BLaER1 (cell line): Measurements from ENCODE around the gene TRAPPC5.

Source experiments
- H3K27ac ChIP-seq: shearing (Covaris generic); formaldehyde crosslinking; 2 replicates; pipeline ENCODE4 v1.8.1; 2022
- H3K27me3 ChIP-seq: shearing (Covaris generic); formaldehyde crosslinking; 2 replicates; pipeline ENCODE4 v1.8.1; 2022
- H3K36me3 ChIP-seq: shearing (Covaris generic); formaldehyde crosslinking; 2 replicates; pipeline ENCODE4 v1.8.1; 2022
- H3K4me1 ChIP-seq: shearing (Covaris generic); formaldehyde crosslinking; 2 replicates; pipeline ENCODE4 v1.8.1; 2022
- H3K4me2 ChIP-seq: shearing (Covaris generic); formaldehyde crosslinking; 2 replicates; pipeline ENCODE4 v1.8.1; 2022
- H3K4me3 ChIP-seq: shearing (Covaris generic); formaldehyde crosslinking; 2 replicates; pipeline ENCODE4 v1.8.1; 2022
- H3K9ac ChIP-seq: shearing (Covaris generic); formaldehyde crosslinking; 2 replicates; pipeline ENCODE4 v1.8.1; 2022
- H3K9me3 ChIP-seq: shearing (Covaris generic); formaldehyde crosslinking; 2 replicates; pipeline ENCODE4 v1.8.1; 2022
- H4K20me1 ChIP-seq: shearing (Covaris generic); formaldehyde crosslinking; 2 replicates; pipeline ENCODE4 v1.8.1; 2022
- Cebpa-rat ChIP-seq: shearing (Covaris generic); IDR thresholded peaks from 2 replicates; pipeline ENCODE4 v1.8.1; 2022

TRAPPC5 gene

DNA sequence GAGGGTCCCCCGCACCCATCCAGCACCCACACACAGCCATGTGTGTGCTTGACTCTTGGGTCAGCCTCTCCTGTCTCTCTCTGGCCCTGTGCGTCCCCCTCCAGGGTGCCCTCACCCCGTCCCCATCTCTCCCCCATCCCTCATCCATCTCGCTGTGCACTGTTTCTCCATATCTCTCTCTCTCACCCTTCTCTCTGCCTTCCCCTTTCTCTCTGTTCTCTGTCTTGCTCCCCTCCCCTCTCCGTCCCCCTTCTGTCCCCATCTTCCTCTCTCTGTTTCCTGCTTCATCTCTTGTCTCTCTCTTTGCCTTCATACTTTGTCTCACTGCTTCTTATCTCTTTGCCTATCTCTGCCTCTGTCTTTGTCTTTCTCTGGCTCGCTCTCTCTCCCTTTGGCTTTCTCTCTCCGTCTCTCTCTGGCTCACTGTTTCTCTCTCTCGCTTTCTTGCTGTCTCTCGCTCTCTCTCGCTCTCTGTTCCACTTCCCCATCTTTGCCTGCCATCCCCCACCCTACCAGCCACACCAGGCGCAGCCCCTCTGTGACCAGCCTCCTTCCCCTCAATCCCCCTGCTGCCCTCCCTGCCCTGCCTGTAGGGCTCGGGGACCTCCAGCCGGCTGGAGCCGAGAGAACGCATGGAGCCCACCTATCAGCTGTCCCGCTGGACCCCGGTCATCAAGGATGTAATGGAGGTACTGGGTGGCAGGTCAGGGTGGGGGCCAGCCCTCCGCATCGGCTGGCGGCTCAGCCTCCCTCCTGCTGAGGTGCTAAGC lies 34.8 kb upstream of the TRAPPC5 start:
- Histone ChIP-seq H3K4me1 (no peaks in the 10 kb centered on the region), H3K27ac (no peak overlapping the region), H3K36me3 (peaks cover 62% of the 10 kb centered on the region), H3K4me2 (no peak overlapping the region), H3K27me3 (no peaks in the 10 kb centered on the region), H4K20me1 (no peaks in the 10 kb centered on the region), H3K9ac (no peak overlapping the region), H3K9me3 (no peaks in the 10 kb centered on the region), H3K4me3 (no peak overlapping the region)
- TF ChIP-seq Cebpa-rat = no peak

DNA sequence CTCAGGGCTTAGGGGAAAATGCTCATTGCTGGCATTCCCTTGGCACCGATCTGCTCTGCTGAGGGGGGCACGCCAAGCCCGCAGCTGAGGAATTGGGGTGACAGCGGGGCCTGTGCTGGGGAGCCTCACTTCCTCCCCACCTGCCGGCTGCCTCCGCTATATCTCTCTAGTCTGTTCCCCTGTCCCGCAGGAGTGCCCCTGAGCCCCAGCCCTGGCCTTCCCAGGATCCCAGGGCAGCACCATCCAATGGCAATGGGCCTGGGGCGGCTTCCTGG lies 34.3 kb upstream of the TRAPPC5 start:
- Histone ChIP-seq H3K27me3 (no peaks in the 10 kb centered on the region), H4K20me1 (no peaks in the 10 kb centered on the region), H3K4me3 (no peak overlapping the region), H3K9me3 (no peaks in the 10 kb centered on the region), H3K9ac (no peak overlapping the region), H3K4me2 (no peak overlapping the region), H3K36me3 (peaks cover 57% of the 10 kb centered on the region), H3K4me1 (no peaks in the 10 kb centered on the region), H3K27ac (no peak overlapping the region)
- no peak for TF ChIP-seq Cebpa-rat

DNA sequence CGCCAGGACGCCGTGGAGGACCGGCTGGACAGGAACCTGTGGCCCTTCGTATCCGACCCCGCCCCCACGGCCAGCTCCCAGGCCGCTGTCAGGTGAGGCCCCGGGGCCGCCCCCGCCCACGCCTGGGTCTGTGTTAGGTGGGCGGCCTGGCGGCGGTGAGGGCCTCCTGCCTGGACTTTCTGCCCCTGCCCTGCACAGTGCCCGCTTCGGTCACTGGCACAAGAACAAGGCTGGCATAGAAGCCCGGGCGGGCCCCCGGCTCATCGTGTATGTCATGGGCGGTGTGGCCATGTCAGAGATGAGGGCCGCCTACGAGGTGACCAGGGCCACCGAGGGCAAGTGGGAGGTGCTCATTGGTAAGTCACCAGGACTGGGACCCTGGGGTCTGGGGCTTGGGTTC lies 33.5 kb upstream of the TRAPPC5 start:
- Histone ChIP-seq H3K27me3 (no peaks in the 10 kb centered on the region), H3K27ac (no peak overlapping the region), H3K4me3 (no peak overlapping the region), H3K9ac (no peak overlapping the region), H3K4me1 (peaks cover 6% of the 10 kb centered on the region), H3K36me3 (peaks cover 52% of the 10 kb centered on the region), H3K9me3 (no peaks in the 10 kb centered on the region), H3K4me2 (no peak overlapping the region), H4K20me1 (no peaks in the 10 kb centered on the region)
- TF ChIP-seq Cebpa-rat = no peak

DNA sequence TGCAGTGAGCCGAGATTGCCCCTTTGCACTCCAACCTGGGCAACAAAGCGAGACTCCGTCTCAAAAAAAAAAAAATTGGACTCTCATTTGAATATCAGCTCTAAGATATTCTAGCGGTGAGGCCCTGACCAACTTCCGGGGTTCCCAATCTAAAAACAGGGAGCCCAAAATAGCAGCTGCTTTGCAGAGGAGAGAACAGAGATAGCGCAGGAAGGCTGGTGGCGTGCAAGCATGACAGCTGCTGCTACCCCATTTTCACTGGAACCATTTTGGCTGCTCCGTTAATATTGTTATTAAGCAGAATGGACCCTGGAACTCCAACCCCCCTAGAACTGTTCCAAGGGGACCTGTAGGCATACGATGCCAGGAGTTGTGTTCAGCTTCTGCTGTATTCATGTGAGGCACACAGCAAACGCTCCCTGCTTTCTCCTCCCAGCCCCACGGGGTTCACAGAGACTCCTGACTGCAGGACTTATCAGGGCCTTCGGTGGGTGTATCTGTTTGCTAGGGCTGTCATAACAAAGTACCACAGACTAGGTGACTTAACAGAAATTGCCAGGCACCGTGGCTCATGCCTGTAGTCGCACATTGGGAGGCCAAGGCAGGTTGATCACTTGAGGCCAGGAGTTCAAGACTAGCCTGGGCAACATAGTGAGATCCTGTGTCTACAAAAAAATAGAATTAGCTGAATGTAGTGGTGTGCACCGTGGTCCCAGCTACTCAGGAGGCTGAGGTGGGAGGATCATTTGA lies 32.2 kb upstream of the TRAPPC5 start:
- no peak for TF ChIP-seq Cebpa-rat
- Histone ChIP-seq H3K4me3 (no peak overlapping the region), H3K9ac (no peak overlapping the region), H3K27me3 (no peaks in the 10 kb centered on the region), H4K20me1 (no peaks in the 10 kb centered on the region), H3K4me2 (no peak overlapping the region), H3K36me3 (peaks cover 43% of the 10 kb centered on the region), H3K9me3 (no peaks in the 10 kb centered on the region), H3K27ac (no peak overlapping the region), H3K4me1 (peaks cover 18% of the 10 kb centered on the region)

DNA sequence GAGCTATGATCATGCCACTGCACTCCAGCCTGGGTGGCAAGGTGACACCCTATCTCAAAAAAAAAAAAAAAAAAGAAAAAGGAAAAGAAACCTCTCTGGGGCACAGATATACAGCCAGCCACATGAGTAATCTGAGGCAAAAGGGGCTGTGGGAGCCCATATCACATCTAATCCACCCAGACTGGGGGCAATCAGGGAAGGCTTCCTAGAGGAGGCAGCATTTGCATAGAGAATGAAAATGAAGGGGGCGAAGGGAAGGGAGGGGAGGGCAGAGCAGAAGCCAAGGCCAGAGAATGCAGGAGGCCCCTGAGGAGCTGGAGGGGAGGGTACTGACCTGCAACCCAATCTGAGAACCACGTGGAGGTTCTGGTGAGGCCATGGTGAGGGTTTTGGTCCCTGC lies 30.5 kb upstream of the TRAPPC5 start:
- Histone ChIP-seq H3K27me3 (no peaks in the 10 kb centered on the region), H4K20me1 (no peaks in the 10 kb centered on the region), H3K27ac (no peak overlapping the region), H3K4me2 (no peak overlapping the region), H3K36me3 (peaks cover 30% of the 10 kb centered on the region), H3K4me1 (peaks cover 19% of the 10 kb centered on the region), H3K9me3 (no peaks in the 10 kb centered on the region), H3K4me3 (no peak overlapping the region), H3K9ac (no peak overlapping the region)
- no peak for TF ChIP-seq Cebpa-rat

DNA sequence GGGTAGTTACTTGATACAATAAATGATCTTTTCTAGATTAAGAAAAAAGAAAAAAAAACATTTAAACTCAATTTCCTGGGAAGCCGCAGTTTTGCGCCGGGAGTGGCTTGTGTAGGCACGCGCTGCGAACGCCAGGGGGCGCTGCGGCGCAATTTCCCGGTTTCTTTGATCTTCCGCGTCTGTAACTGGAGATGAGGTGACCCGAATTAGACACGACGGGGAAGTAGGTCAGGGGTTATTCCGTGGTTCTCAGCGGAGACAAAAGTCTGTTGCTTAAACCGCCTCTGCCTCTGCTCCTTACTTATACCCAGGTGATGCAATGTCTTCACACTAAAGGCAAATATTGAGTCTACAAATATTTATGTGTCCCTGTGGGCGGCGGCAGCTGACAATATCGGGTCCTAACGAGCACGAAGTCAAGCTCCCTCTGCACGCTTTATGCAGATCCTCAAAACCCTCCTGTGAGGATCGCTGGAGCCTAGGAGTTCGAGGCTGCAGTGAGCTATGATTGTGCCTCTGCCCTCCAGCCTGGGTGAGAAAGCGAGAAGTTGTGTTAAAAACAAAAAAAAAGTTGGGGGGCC lies 28.5 kb upstream of the TRAPPC5 start:
- H3K9me3 ChIP-seq = no peaks in the 10 kb centered on the region
- H3K9ac ChIP-seq = peak overlapping the region; percentile 40; the same call in 1 of the 2 replicates
- H3K4me3 ChIP-seq = peak overlapping the region; percentile 53
- peak; percentile 78 for TF ChIP-seq Cebpa-rat
- H3K27ac ChIP-seq = peak overlapping the region; percentile 43; the same call in 1 of the 2 replicates
- H3K4me1 ChIP-seq = peaks cover 30% of the 10 kb centered on the region
- no peaks in the 10 kb centered on the region for H4K20me1 ChIP-seq
- H3K36me3 ChIP-seq = peaks cover 13% of the 10 kb centered on the region
- H3K27me3 ChIP-seq = no peaks in the 10 kb centered on the region
- peak overlapping the region; percentile 77 for H3K4me2 ChIP-seq

DNA sequence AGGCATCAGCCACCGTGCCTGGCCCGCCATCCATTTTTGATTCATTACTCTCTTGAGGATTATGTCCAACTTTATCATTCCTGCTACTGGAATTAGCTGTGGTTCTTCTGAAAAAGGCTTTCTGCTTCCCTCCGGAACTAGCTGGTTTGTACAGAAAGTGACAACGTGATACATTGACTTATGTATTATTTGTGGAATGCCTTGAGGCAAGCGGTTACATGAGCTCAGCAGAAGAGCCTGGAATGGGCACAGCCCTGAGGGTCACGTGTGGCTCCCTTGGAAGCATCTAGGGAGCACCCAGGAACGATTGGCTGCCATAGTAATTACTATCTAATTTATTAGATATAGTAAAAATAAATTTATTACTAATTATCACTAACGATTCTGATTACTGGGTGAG lies 26.2 kb upstream of the TRAPPC5 start:
- Histone ChIP-seq H3K27me3 (no peaks in the 10 kb centered on the region), H3K36me3 (no peaks in the 10 kb centered on the region), H3K9ac (no peak overlapping the region), H3K4me1 (peaks cover 49% of the 10 kb centered on the region), H3K4me2 (no peak overlapping the region), H3K27ac (no peak overlapping the region), H4K20me1 (no peaks in the 10 kb centered on the region), H3K9me3 (no peaks in the 10 kb centered on the region), H3K4me3 (no peak overlapping the region)
- no peak for TF ChIP-seq Cebpa-rat

DNA sequence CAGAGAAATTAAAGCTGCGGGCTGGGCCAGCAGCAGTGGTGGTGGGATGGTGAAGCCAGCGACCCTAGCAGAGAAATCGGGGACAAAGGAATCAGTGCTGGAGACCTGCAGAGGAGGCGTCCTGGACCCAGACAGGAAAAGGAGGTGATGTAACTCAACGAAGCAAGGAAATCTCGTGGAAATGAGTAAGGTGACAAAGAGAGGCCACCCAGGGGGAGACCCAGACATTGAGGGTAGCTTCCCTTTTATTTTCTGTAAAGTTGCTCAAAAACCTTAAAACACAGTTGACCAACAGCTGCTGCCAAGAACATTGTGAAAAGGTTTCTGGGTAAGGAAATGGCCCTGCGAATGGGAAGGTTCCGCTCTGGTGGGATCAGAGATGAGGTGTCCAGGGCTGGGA lies 25.1 kb upstream of the TRAPPC5 start:
- no peaks in the 10 kb centered on the region for H3K9me3 ChIP-seq
- TF ChIP-seq Cebpa-rat = no peak
- H3K9ac ChIP-seq = no peak overlapping the region
- peak overlapping the region; percentile 8; the same call in 1 of the 2 replicates for H3K4me2 ChIP-seq
- no peaks in the 10 kb centered on the region for H3K27me3 ChIP-seq
- H3K4me1 ChIP-seq = peaks cover 52% of the 10 kb centered on the region
- no peak overlapping the region for H3K4me3 ChIP-seq
- H4K20me1 ChIP-seq = no peaks in the 10 kb centered on the region
- no peaks in the 10 kb centered on the region for H3K36me3 ChIP-seq
- no peak overlapping the region for H3K27ac ChIP-seq

DNA sequence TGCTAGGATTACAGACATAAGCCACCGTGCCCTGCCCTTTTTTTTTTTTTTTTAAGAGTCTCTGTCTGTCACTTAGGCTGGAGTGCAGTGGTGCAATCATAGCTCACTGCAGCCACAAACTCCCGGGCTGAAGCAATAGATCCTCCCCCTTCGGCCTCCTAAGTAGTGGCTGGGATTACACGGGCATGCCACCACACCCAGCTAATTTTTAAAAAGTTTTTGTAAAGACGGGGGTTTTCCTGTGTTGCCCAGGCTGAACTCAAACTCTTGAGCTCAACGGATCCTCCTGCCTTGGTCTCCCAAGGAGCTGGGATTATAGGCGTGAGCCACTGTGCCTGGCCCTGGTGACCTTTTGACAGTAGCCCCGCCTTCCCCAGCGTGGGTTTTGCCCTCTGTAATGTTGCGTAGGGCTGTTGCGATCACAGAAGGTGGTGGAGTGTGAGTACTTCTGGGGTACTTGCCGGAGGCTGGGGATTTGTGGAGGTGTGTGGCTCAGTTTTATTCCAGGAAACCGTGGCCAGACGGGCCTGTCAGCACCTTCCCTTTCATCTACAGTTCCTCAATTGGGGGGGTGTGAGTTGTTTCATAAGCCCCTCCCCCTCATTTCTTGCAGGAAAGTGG lies 23.4 kb upstream of the TRAPPC5 start:
- Histone ChIP-seq H3K9me3 (no peaks in the 10 kb centered on the region), H3K4me3 (no peak overlapping the region)

More for the DNA sequence above, 23.4 kb upstream of the TRAPPC5 start:
- H4K20me1 ChIP-seq = no peaks in the 10 kb centered on the region
- no peak overlapping the region for H3K27ac ChIP-seq
- TF ChIP-seq Cebpa-rat = no peak
- no peaks in the 10 kb centered on the region for H3K36me3 ChIP-seq
- H3K9ac ChIP-seq = no peak overlapping the region
- H3K4me2 ChIP-seq = peak overlapping the region; percentile 68; the same call in 1 of the 2 replicates
- H3K4me1 ChIP-seq = peaks cover 50% of the 10 kb centered on the region
- H3K27me3 ChIP-seq = no peaks in the 10 kb centered on the region
